GM18505 (cell line): ENCODE measurements around the gene A2ML1.
"Not testable (repeated sequence)": the region's sequence is repeated elsewhere in the genome, so short reads cannot be mapped to it uniquely, and the experiment has no call there.

Experiments used
- ATAC-seq: cut with Tn5 transposase; IDR thresholded peaks from one replicate; pipeline ENCODE4 v1.9.1; 2021; ENCODE audit not compliant: unreplicated experiment
- POLR2A ChIP-seq: IDR thresholded peaks from 4 replicates; pipeline ENCODE4 v1.6.1; 2011; ENCODE audit warnings: borderline replicate concordance; ENCODE audit not compliant: insufficient read depth, insufficient read length; ENCODE audit errors: extremely low read depth

Gene A2ML1

GRCh38 chr12:8903646-8904045 lies 81.2 kb downstream of the A2ML1 start:
- no peak for ATAC-seq
- TF ChIP-seq POLR2A, result no peak

- ATAC-seq, result no peak
- no peak for TF ChIP-seq POLR2A
These were observed 82.2 kb downstream of the A2ML1 start for GRCh38 chr12:8904665-8905064.

- TF ChIP-seq POLR2A, result no peak
- no peak for ATAC-seq
These were observed 83.1 kb downstream of the A2ML1 start for GRCh38 chr12:8905546-8905945.

GRCh38 chr12:8906266-8907180 lies 84.1 kb downstream of the A2ML1 start:
- no peak for ATAC-seq
- TF ChIP-seq POLR2A, result no peak

- ATAC-seq, result no peak
- no peak for TF ChIP-seq POLR2A
These were observed 85.1 kb downstream of the A2ML1 start for GRCh38 chr12:8907513-8907912.

- TF ChIP-seq POLR2A, result no peak
- no peak for ATAC-seq
These were observed 87.3 kb downstream of the A2ML1 start for GRCh38 chr12:8909752-8910151.

GRCh38 chr12:8911606-8912268 lies 89.3 kb downstream of the A2ML1 start:
- TF ChIP-seq POLR2A, result no peak
- no peak for ATAC-seq

- no peak for TF ChIP-seq POLR2A
- ATAC-seq, result no peak
These were observed 90.5 kb downstream of the A2ML1 start for GRCh38 chr12:8912914-8913313.

GRCh38 chr12:8913702-8914032 lies 91.2 kb downstream of the A2ML1 start:
- no peak for TF ChIP-seq POLR2A
- no peak for ATAC-seq

GRCh38 chr12:8914033-8914715 lies 91.8 kb downstream of the A2ML1 start, which contains the start of gene PHC1:
Gene PHC1 (plus strand): TSS chr12:8914509. CDS start chr12:8917678, 3,169 bp downstream.
- ATAC-seq, result peak; percentile 57

- TF ChIP-seq POLR2A, result no peak
- peak; percentile 66 for ATAC-seq
These were observed 92.5 kb downstream of the A2ML1 start for GRCh38 chr12:8914716-8915526.

- no peak for ATAC-seq
- TF ChIP-seq POLR2A, result no peak
These were observed 93.7 kb downstream of the A2ML1 start for GRCh38 chr12:8916154-8916553.

- TF ChIP-seq POLR2A, result no peak
These were observed 94.6 kb downstream of the A2ML1 start for GRCh38 chr12:8917031-8917430.

GRCh38 chr12:8917751-8918150 lies 95.3 kb downstream of the A2ML1 start:
- no peak for TF ChIP-seq POLR2A
- ATAC-seq, result no peak

More at GRCh38 chr12:8917031-8917430, 94.6 kb downstream of the A2ML1 start:
- ATAC-seq, result no peak

- not testable (repeated sequence) for ATAC-seq
These were observed 97.2 kb downstream of the A2ML1 start for GRCh38 chr12:8919643-8920042.
